RPMI8226 (cell line): ENCODE data around the gene RAB40B.
"Not testable (repeated sequence)": the region's sequence is repeated elsewhere in the genome, so short reads cannot be mapped to it uniquely, and the experiment has no call there.

Experiments used
- DNase-seq: peaks from one replicate; pipeline ENCODE4 v3.0.0-alpha.2; 2015

The RAB40B gene

GRCh38 chr17:82665217-82665616 is 33.3 kb downstream of the RAB40B start:
- DNase-seq, result no peak

GRCh38 chr17:82664701-82665182 is 33.8 kb downstream of the RAB40B start:
- DNase-seq, result no peak

GRCh38 chr17:82664276-82664575 is 34.3 kb downstream of the RAB40B start:
- no peak for DNase-seq

- DNase-seq, result no peak
These were observed 34.9 kb downstream of the RAB40B start for GRCh38 chr17:82663381-82664275.

GRCh38 chr17:82662711-82663261 is 35.7 kb downstream of the RAB40B start:
- DNase-seq, result no peak

GRCh38 chr17:82661717-82662683 is 36.5 kb downstream of the RAB40B start:
- no peak for DNase-seq

- DNase-seq, result no peak
These were observed 38.6 kb downstream of the RAB40B start for GRCh38 chr17:82659886-82660285.

- DNase-seq, result no peak
These were observed 39.6 kb downstream of the RAB40B start for GRCh38 chr17:82658796-82659452.

GRCh38 chr17:82658331-82658730 is 40.2 kb downstream of the RAB40B start:
- no peak for DNase-seq

- DNase-seq, result no peak
These were observed 40.6 kb downstream of the RAB40B start for GRCh38 chr17:82657926-82658325.

- no peak for DNase-seq
These were observed 42.2 kb downstream of the RAB40B start for GRCh38 chr17:82656266-82656665.

- no peak for DNase-seq
These were observed 43.0 kb downstream of the RAB40B start for GRCh38 chr17:82655523-82655922.

- DNase-seq, result no peak
These were observed 43.4 kb downstream of the RAB40B start for GRCh38 chr17:82655038-82655479.

- not testable (repeated sequence) for DNase-seq
These were observed 43.9 kb downstream of the RAB40B start for GRCh38 chr17:82654611-82655010.

- DNase-seq, result no peak
These were observed 44.6 kb downstream of the RAB40B start for GRCh38 chr17:82653651-82654528.

GRCh38 chr17:82650723-82651122 is 47.8 kb downstream of the RAB40B start:
- DNase-seq, result no peak

GRCh38 chr17:82649501-82650261 is 48.8 kb downstream of the RAB40B start:
- DNase-seq, result no peak

GRCh38 chr17:82648742-82649331 is 49.7 kb downstream of the RAB40B start:
- no peak for DNase-seq

GRCh38 chr17:82648165-82648668 is 50.3 kb downstream of the RAB40B start, which contains the start of gene WDR45B:
Gene WDR45B (minus strand): TSS chr17:82648444. CDS start chr17:82648340, 104 bp downstream.
- peak; percentile 98 for DNase-seq

GRCh38 chr17:82647593-82648164 is 50.8 kb downstream of the RAB40B start:
- DNase-seq, result peak; percentile 51
